ENCODE results near the gene HAPLN3. TPM values are rescaled to one million over a fixed set of nuclear protein-coding genes. Genes with fewer than 3 reads are reported as not detected.

HAPLN3 gene
- total RNA-seq, 4 donors from 2014 or later, result 1.7 to 5.2 (median 2.1) TPM

DNA sequence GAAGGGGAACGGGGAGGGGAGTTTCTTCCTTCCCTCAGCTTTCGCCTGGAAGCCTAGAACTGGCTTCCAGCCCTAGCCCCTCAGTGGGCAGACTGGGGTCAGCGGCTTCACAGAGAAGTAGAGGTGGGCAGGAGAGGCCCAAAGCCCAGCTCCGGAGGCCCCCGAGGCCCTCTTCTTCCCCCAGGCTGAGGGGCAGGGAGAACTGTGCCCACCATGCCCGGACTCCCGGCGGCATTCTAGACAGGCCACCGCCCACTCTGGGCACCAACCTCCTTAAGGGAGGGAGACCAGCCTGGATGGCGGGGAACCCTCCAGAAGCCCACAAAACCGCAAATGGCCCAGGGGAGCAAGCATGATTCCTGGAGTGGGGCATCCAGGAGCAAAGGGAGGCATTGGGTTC, 17.9 kb downstream of the HAPLN3 start:
- TF ChIP-seq, protein P1, sequence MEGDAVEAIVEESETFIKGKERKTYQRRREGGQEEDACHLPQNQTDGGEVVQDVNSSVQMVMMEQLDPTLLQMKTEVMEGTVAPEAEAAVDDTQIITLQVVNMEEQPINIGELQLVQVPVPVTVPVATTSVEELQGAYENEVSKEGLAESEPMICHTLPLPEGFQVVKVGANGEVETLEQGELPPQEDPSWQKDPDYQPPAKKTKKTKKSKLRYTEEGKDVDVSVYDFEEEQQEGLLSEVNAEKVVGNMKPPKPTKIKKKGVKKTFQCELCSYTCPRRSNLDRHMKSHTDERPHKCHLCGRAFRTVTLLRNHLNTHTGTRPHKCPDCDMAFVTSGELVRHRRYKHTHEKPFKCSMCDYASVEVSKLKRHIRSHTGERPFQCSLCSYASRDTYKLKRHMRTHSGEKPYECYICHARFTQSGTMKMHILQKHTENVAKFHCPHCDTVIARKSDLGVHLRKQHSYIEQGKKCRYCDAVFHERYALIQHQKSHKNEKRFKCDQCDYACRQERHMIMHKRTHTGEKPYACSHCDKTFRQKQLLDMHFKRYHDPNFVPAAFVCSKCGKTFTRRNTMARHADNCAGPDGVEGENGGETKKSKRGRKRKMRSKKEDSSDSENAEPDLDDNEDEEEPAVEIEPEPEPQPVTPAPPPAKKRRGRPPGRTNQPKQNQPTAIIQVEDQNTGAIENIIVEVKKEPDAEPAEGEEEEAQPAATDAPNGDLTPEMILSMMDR (IDR thresholded peaks at IDR 0.05 in 4 of 5, conservative IDR thresholded peaks at IDR 0.05 in 1 of 5), result no peak
- TF ChIP-seq POLR2A (IDR thresholded peaks at IDR 0.05), result no peak
- in situ Hi-C loops (cut with MboI; ENCODE audit: low sequenced_read_pairs in 4 of 4) (no loop called here), intact Hi-C loops (cut with DNase I; ENCODE audit: low total_unique reads) (no loop called here)
- Histone ChIP-seq H3K9me3 (no peaks in the 10 kb centered on the region), H3K36me3 (peaks cover 0 to 4% of the 10 kb centered on the region in 2 donors), H3K4me3 (no peak overlapping the region), H3K27me3 (no peaks in the 10 kb centered on the region), H3K27ac (no peak overlapping the region), H3K4me1 (no peaks in the 10 kb centered on the region)
- ATAC-seq (no peak), DNase-seq (no peak)

DNA sequence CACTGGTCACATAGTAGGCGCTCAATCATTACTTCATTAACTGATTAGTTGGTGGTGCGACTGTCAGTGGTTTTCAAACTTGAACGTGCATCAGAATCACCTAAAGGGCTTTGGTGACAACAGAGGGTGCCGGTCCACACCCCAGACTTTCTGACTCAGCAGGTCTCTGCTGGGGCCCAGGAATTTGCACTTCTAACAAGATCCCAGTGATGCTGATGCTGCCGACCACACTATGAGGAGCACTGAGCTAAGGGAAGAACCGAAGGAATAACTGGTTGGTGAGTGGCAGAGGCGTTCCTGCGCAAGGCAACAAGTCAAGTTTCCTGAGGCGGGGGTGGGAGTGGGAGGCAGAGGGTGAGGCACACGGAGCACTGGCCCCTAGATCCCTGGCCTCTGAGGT, 18.8 kb downstream of the HAPLN3 start:
- Histone ChIP-seq H3K9me3 (no peaks in the 10 kb centered on the region), H3K27ac (no peak overlapping the region), H3K4me1 (no peaks in the 10 kb centered on the region), H3K36me3 (peaks cover 0 to 4% of the 10 kb centered on the region in 2 donors), H3K4me3 (no peak overlapping the region), H3K27me3 (no peaks in the 10 kb centered on the region)
- in situ Hi-C loops (cut with MboI; ENCODE audit: low sequenced_read_pairs in 4 of 4) (no loop called here), intact Hi-C loops (cut with DNase I; ENCODE audit: low total_unique reads) (no loop called here)
- ATAC-seq (no peak), DNase-seq (no peak)
- no peak for TF ChIP-seq POLR2A (IDR thresholded peaks at IDR 0.05)

DNA sequence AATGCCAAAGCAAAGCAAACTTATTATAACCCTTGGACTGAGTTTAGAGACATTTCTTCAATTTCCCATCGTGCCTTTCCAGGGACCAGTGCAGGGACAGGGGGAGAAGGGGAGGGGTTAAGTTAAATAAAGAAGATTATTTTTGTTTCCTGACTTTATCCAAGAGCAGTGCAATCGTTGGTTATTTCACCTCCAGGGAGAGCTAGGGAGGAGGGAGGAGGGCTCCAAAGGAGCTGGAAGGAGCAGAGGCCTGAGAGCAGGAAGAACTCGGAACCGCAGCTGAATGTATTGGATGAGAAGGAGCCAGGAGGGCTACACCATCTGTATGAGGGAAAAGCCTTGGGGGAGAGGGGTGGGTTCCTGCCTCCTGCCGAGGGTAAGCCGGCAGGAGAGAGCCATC, 20.7 kb downstream of the HAPLN3 start:
- H3K27me3 ChIP-seq, result no peaks in the 10 kb centered on the region
- H3K9me3 ChIP-seq, result no peaks in the 10 kb centered on the region
- H3K27ac ChIP-seq, result no peak overlapping the region
- H3K4me1 ChIP-seq, result no peaks in the 10 kb centered on the region
- H3K36me3 ChIP-seq, result peaks cover 0 to 4% of the 10 kb centered on the region in 2 donors
- H3K4me3 ChIP-seq, result no peak overlapping the region
- intact Hi-C loops (cut with DNase I; ENCODE audit: low total_unique reads), result no loop called here
- ATAC-seq, result no peak
- in situ Hi-C loops (cut with MboI; ENCODE audit: low sequenced_read_pairs in 4 of 4), result no loop called here
- no peak for TF ChIP-seq POLR2A (IDR thresholded peaks at IDR 0.05)
- TF ChIP-seq, protein P1 (IDR thresholded peaks at IDR 0.05 in 4 of 5, conservative IDR thresholded peaks at IDR 0.05 in 1 of 5), result no peak
- DNase-seq, result no peak

DNA sequence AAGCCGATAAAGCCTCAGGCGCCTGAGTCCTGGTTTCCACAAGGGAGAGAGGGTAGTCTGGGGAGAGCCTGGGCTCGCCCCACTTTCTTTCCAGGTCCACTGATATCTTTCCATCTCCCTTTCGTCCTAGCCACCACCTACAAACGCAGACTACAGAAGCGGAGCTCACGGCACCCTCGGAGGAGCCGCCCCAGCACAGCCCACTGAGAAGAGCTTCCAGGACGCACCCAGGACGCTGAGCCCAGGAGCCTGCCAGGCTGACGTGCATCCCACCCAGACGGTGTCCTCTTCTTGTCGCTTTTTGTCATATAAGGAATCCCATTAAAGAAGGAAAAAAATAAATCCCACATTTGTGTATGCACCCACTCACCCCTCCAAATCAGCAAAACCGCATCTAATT, 21.1 kb downstream of the HAPLN3 start:
- in situ Hi-C loops (cut with MboI; ENCODE audit: low sequenced_read_pairs in 4 of 4) (no loop called here), intact Hi-C loops (cut with DNase I; ENCODE audit: low total_unique reads) (no loop called here)

DNA sequence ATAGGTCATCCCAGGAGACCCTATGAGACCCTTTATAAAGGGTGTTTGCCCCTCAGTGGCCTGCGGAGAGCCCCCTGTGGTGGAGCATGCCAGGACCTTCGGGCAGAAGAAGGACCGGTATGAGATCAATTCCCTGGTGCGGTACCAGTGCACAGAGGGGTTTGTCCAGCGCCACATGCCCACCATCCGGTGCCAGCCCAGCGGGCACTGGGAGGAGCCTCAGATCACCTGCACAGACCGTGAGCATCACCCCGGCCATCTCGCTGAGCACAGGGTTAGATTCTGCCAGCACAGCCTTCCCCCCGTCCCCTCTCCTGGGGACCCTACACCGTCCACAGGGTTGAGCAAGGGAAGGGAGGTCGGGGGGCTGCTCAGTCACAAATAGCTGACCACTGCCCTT, 21.6 kb downstream of the HAPLN3 start:
- Histone ChIP-seq H3K9me3 (no peaks in the 10 kb centered on the region), H3K4me1 (no peaks in the 10 kb centered on the region), H3K27ac (no peak overlapping the region), H3K36me3 (peaks cover 0 to 4% of the 10 kb centered on the region in 2 donors), H3K27me3 (no peaks in the 10 kb centered on the region), H3K4me3 (no peak overlapping the region)
- in situ Hi-C loops (cut with MboI; ENCODE audit: low sequenced_read_pairs in 4 of 4) (no loop called here), intact Hi-C loops (cut with DNase I; ENCODE audit: low total_unique reads) (no loop called here)
- TF ChIP-seq POLR2A (IDR thresholded peaks at IDR 0.05), result no peak
- TF ChIP-seq, protein P1 (IDR thresholded peaks at IDR 0.05 in 4 of 5, conservative IDR thresholded peaks at IDR 0.05 in 1 of 5), result no peak
- ATAC-seq, result no peak
- no peak for DNase-seq

More for the DNA sequence above, 21.1 kb downstream of the HAPLN3 start:
- Histone ChIP-seq H3K27ac (no peak overlapping the region), H3K4me1 (no peaks in the 10 kb centered on the region), H3K9me3 (no peaks in the 10 kb centered on the region), H3K4me3 (no peak overlapping the region), H3K27me3 (no peaks in the 10 kb centered on the region), H3K36me3 (peaks cover 0 to 4% of the 10 kb centered on the region in 2 donors)
- no peak for TF ChIP-seq POLR2A (IDR thresholded peaks at IDR 0.05)
- TF ChIP-seq, protein P1 (IDR thresholded peaks at IDR 0.05 in 4 of 5, conservative IDR thresholded peaks at IDR 0.05 in 1 of 5), result no peak
- DNase-seq (no peak), ATAC-seq (no peak)
